ENCODE data around the gene MMP20. TPM values are rescaled to one million over a fixed set of nuclear protein-coding genes. Genes with fewer than 3 reads are reported as not detected.

Gene MMP20
- total RNA-seq, 1 donor from 2014 or later, result not detected

- Mint-ChIP-seq H3K36me3 (ENCODE audit: low read depth) (no peaks in the 10 kb centered on the region), H3K9me3 (no peaks in the 10 kb centered on the region), H3K4me3 (no peak overlapping the region)
Observed at GRCh38 chr11:102577182-102577581, 48.0 kb downstream of the MMP20 start.

DNA sequence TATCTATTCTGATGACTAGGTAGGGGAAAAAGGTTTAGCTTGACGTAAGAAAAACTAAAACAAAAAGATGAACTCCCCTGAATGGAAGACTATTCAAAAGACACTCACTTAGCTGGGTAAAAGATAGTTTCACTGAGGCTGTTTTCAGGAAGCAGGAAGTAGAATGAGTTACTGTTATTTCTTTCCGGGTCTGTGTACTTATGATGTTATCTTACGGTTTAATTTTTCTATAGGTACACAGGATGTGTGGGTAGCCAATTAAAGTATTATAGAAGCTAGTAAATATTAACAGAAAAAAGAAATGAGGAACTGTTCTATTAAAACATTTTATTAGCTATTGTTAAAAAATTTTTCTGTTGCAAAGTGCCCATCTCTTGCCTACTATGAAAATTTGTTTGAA, 48.8 kb downstream of the MMP20 start:
- no peak overlapping the region for H3K4me3 Mint-ChIP-seq
- no peaks in the 10 kb centered on the region for H3K36me3 Mint-ChIP-seq (ENCODE audit: low read depth)

More at GRCh38 chr11:102577182-102577581, 48.0 kb downstream of the MMP20 start:
- Mint-ChIP-seq H3K4me1 (no peaks in the 10 kb centered on the region), H3K27me3 (ENCODE audit: low read depth) (no peaks in the 10 kb centered on the region), H3K27ac (ENCODE audit: unreplicated experiment) (no peak overlapping the region)
- TF ChIP-seq CTCF (conservative IDR thresholded peaks at IDR 0.05), result no peak
- no peak for DNase-seq (ENCODE audit: low read depth, low spot score)

DNA sequence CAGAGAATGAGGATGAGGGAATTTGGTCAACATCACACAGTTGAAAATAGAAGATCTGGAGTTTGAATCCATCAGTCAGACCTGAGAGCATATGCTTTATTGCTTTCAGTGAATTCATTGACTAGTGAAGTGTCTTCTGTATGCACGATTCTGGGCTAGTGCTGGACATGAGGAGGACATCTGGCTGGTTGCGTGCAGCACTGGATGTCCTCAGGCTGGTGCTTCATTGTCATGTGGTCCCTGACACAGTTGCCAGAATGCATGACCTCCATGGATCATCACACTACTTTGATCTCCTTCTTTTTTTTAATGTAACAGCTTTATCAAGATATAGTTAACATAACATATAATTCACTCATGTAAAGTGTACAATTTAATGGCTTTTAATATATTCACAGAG, 50.1 kb downstream of the MMP20 start:
- no peak overlapping the region for H3K27ac Mint-ChIP-seq (ENCODE audit: unreplicated experiment)
- H3K9me3 Mint-ChIP-seq, result peaks cover 2% of the 10 kb centered on the region
- no peaks in the 10 kb centered on the region for H3K36me3 Mint-ChIP-seq (ENCODE audit: low read depth)
- DNase-seq (ENCODE audit: low read depth, low spot score), result no peak
- no peaks in the 10 kb centered on the region for H3K27me3 Mint-ChIP-seq (ENCODE audit: low read depth)
- H3K4me3 Mint-ChIP-seq, result no peak overlapping the region
- H3K4me1 Mint-ChIP-seq, result no peaks in the 10 kb centered on the region
- no peak for TF ChIP-seq CTCF (conservative IDR thresholded peaks at IDR 0.05)

More for the DNA sequence above, 48.8 kb downstream of the MMP20 start:
- Mint-ChIP-seq H3K27ac (ENCODE audit: unreplicated experiment) (no peak overlapping the region), H3K4me1 (no peaks in the 10 kb centered on the region), H3K27me3 (ENCODE audit: low read depth) (no peaks in the 10 kb centered on the region), H3K9me3 (no peaks in the 10 kb centered on the region)
- no peak for TF ChIP-seq CTCF (conservative IDR thresholded peaks at IDR 0.05)
- no peak for DNase-seq (ENCODE audit: low read depth, low spot score)

DNA sequence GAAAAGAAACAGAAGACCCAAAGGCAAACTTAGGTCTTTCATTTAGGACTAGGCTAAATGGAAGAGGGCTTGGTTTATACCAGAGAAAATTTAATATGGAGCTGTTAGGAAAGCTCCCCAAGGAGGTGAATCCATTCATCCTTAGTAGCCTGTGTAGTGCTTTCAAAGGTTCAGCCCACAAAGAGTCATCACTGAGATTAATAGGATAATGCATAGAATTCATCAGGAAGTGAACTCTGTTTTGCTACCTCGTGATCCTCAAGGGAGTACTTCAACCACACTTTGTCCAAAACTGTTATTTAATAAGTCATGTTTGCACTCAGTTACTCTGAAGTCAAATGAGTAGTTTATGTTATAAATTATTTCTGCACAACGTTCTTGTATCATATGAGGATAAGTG, 51.3 kb downstream of the MMP20 start:
- Mint-ChIP-seq H3K4me1 (no peaks in the 10 kb centered on the region), H3K4me3 (no peak overlapping the region), H3K27me3 (ENCODE audit: low read depth) (no peaks in the 10 kb centered on the region), H3K27ac (ENCODE audit: unreplicated experiment) (no peak overlapping the region), H3K9me3 (peaks cover 7% of the 10 kb centered on the region), H3K36me3 (ENCODE audit: low read depth) (no peaks in the 10 kb centered on the region)
- DNase-seq (ENCODE audit: low read depth, low spot score), result no peak
- no peak for TF ChIP-seq CTCF (conservative IDR thresholded peaks at IDR 0.05)

- no peak for TF ChIP-seq CTCF (conservative IDR thresholded peaks at IDR 0.05)
- Mint-ChIP-seq H3K36me3 (ENCODE audit: low read depth) (peaks cover 2% of the 10 kb centered on the region), H3K27ac (ENCODE audit: unreplicated experiment) (no peak overlapping the region), H3K27me3 (ENCODE audit: low read depth) (no peaks in the 10 kb centered on the region), H3K9me3 (peaks cover 11% of the 10 kb centered on the region), H3K4me1 (no peaks in the 10 kb centered on the region), H3K4me3 (no peak overlapping the region)
- no peak for DNase-seq (ENCODE audit: low read depth, low spot score)
Observed at GRCh38 chr11:102572554-102573220, 52.4 kb downstream of the MMP20 start.

Measured in neural crest cell (in vitro differentiated cells).